RWPE2 (cell line): ENCODE results near the gene OARD1.

Experiments
- ATAC-seq: fragments of 200-7000 bp; cut with Tn5 transposase; 3 replicates; pipeline ENCODE4 v1.9.1; 2021; ENCODE audit warnings: low read depth
- DNase-seq: peaks from one replicate; pipeline ENCODE4 v3.0.0-alpha.2; 2020; ENCODE audit warnings: low spot score
- H3K27ac ChIP-seq: fragments of 450-650 bp; 2 replicates; pipeline ENCODE4 v1.5.1; 2017; ENCODE audit warnings: mild to moderate bottlenecking; ENCODE audit not compliant: poor library complexity, severe bottlenecking
- H3K27me3 ChIP-seq: fragments of 250-450 bp; sonication (Bioruptor Pico); 2 replicates; pipeline ENCODE4 v1.5.1; 2021; ENCODE audit warnings: mild to moderate bottlenecking, moderate library complexity; ENCODE audit not compliant: insufficient read depth, poor library complexity, severe bottlenecking
- H3K36me3 ChIP-seq: fragments of 250-450 bp; sonication (Bioruptor Pico); 2 replicates; pipeline ENCODE4 v1.5.1; 2020; ENCODE audit warnings: low read depth, mild to moderate bottlenecking, moderate library complexity
- H3K4me1 ChIP-seq: fragments of 250-450 bp; sonication (Bioruptor Pico); 2 replicates; pipeline ENCODE4 v1.5.1; 2021; ENCODE audit warnings: mild to moderate bottlenecking, moderate library complexity; ENCODE audit not compliant: insufficient read depth, poor library complexity, severe bottlenecking
- H3K4me3 ChIP-seq: fragments of 250-450 bp; sonication (Bioruptor Pico); 2 replicates; pipeline ENCODE4 v1.5.1; 2021; ENCODE audit warnings: mild to moderate bottlenecking, moderate library complexity; ENCODE audit not compliant: severe bottlenecking
- H3K9me3 ChIP-seq: fragments of 250-450 bp; sonication (Bioruptor Pico); 2 replicates; pipeline ENCODE4 v1.5.1; 2021; ENCODE audit warnings: mild to moderate bottlenecking, moderate library complexity; ENCODE audit not compliant: severe bottlenecking
- TF ChIP-seq, protein P1 (sequence below): fragments of 450-650 bp; IDR thresholded peaks from one replicate; pipeline ENCODE4 v1.5.1; 2017; ENCODE audit warnings: mild to moderate bottlenecking, moderate library complexity; ENCODE audit not compliant: poor library complexity, severe bottlenecking

Gene OARD1

DNA sequence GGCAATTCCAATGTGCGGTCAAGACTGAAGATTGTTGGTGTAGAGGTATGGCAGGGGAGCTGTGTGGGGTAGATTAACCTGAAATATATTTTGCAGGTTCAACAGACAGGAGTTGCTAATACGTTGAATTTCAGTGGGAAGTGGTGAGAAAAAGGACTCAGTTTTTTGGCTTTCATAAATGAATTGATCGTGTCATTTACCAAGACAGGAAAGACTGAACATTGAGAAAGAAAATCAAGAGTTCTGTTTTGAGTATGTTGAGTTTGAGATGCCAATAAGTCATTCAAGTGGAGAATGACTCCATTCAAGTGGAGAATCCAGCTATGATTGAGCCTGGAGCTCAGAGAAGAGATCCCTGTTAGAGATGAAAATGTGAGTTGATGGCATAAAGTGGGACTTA is 31.7 kb upstream of the OARD1 start:
- no peaks in the 10 kb centered on the region for H3K4me1 ChIP-seq
- no peaks in the 10 kb centered on the region for H3K9me3 ChIP-seq
- H3K36me3 ChIP-seq = peaks cover 14% of the 10 kb centered on the region

DNA sequence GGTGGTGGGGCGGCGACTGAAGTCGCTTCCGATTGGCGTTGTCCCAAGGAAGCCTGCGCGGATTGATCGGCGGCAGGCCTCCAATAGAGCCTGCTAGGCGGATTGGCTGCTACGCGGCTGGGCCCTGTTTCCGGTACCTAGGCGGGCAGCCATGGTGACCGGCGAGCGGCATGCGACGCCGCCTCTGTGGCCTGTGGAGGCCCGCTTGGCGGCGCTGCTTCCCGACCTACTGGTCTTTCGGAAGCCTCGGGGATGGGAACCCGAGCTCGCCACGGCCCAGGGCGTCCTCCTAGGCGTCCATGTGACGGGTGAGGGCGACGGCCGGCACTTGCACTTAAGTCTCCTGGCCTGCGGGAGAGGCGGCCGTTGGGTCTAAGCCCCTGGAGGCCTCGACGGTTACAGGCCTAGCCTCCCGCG is 28.7 kb upstream of the OARD1 start:
- peaks cover 4% of the 10 kb centered on the region for H3K4me1 ChIP-seq
- no peak overlapping the region for H3K27ac ChIP-seq
- H3K9me3 ChIP-seq = no peaks in the 10 kb centered on the region
- no peak overlapping the region for H3K4me3 ChIP-seq
- TF ChIP-seq, protein P1, sequence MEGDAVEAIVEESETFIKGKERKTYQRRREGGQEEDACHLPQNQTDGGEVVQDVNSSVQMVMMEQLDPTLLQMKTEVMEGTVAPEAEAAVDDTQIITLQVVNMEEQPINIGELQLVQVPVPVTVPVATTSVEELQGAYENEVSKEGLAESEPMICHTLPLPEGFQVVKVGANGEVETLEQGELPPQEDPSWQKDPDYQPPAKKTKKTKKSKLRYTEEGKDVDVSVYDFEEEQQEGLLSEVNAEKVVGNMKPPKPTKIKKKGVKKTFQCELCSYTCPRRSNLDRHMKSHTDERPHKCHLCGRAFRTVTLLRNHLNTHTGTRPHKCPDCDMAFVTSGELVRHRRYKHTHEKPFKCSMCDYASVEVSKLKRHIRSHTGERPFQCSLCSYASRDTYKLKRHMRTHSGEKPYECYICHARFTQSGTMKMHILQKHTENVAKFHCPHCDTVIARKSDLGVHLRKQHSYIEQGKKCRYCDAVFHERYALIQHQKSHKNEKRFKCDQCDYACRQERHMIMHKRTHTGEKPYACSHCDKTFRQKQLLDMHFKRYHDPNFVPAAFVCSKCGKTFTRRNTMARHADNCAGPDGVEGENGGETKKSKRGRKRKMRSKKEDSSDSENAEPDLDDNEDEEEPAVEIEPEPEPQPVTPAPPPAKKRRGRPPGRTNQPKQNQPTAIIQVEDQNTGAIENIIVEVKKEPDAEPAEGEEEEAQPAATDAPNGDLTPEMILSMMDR = no peak
- no peaks in the 10 kb centered on the region for H3K27me3 ChIP-seq
- ATAC-seq (no peak), DNase-seq (peak; percentile 39)
- H3K36me3 ChIP-seq = peaks cover 44% of the 10 kb centered on the region

More for the DNA sequence above, 31.7 kb upstream of the OARD1 start:
- ATAC-seq (no peak), DNase-seq (no peak)
- no peaks in the 10 kb centered on the region for H3K27me3 ChIP-seq
- no peak overlapping the region for H3K4me3 ChIP-seq
- no peak overlapping the region for H3K27ac ChIP-seq
- TF ChIP-seq, protein P1 = no peak

DNA sequence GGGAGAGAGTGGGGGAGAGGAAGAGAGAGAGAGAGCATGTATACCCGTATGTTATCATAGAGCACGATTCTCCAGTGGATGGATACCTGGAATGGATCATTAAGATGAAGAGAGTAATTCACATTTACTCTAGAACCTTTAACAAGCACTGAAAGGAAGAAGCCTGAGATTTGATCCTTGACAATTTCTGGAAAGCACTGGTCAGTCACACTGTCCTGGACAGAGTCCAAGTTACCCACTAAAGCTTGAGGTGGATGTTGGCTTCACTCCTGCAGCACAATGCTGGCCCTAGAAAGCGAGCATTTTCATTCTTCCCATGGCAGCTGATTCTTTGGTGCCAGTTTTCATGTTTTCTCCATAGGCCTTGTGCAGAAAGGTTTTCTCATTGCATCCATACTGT is 26.2 kb upstream of the OARD1 start:
- H3K36me3 ChIP-seq = peaks cover 69% of the 10 kb centered on the region
- TF ChIP-seq, protein P1 = no peak
- H3K27ac ChIP-seq = peak overlapping the region; percentile 38
- no peaks in the 10 kb centered on the region for H3K9me3 ChIP-seq
- H3K27me3 ChIP-seq = no peaks in the 10 kb centered on the region
- H3K4me1 ChIP-seq = peaks cover 4% of the 10 kb centered on the region
- DNase-seq (no peak), ATAC-seq (no peak)
- H3K4me3 ChIP-seq = no peak overlapping the region

DNA sequence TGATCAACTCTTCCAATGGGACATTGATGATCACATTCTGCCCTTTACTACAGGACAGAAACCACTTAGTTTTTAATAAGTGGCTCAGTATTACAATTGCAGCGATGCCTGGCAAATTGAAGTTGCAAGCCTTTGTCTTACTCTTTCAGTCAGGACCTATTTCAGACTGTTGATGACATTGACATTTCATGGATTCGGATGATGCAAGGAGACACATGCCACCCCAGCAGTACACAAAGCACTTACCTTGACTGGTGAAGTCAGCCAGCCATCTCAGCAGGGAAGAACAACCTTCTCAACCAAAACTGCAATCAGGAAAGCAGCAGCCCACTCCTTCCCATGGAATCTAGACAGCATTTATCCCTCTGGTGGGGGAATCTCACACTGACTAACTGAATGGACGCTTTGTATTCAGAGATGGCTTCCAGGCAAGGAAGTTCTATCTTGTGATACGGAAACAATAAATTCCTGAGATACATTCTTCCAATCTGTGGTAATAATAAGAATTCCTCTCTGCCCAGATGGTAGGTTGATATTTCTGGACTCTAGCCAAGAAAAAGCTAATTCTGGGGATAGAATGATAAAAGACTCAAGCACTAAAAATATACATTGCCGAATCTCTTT is 25.4 kb upstream of the OARD1 start:
- Histone ChIP-seq H3K27ac (peak overlapping the region; percentile 38), H3K9me3 (no peaks in the 10 kb centered on the region), H3K36me3 (peaks cover 77% of the 10 kb centered on the region), H3K27me3 (no peaks in the 10 kb centered on the region), H3K4me1 (peaks cover 4% of the 10 kb centered on the region), H3K4me3 (no peak overlapping the region)
- TF ChIP-seq, protein P1 = no peak
- ATAC-seq (peak; percentile 41; the same call in 1 of the 3 replicates), DNase-seq (no peak)

DNA sequence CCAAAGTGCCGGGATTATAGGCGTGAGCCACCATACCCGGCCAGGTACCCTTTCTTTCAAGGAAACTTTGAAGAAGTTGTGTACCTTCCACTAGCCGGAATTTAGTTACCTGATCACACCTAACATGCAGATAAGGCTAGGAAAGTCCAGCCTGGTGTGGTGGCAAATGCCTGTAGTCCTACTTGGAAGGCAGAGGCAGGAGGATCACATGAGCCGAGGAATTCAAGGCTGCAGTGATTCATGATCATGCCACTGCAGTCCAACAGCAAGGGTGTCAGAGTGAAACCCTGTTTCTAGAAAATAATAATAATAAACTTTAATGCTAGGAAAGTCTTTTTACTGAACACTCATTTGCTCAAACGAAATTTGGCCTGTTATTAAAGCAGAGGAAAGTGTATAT is 21.6 kb upstream of the OARD1 start:
- H3K36me3 ChIP-seq = peaks cover 100% of the 10 kb centered on the region
- no peak for DNase-seq
- TF ChIP-seq, protein P1 = no peak

More for the DNA sequence above, 21.6 kb upstream of the OARD1 start:
- Histone ChIP-seq H3K27me3 (no peaks in the 10 kb centered on the region), H3K4me3 (no peak overlapping the region), H3K27ac (no peak overlapping the region), H3K4me1 (peaks cover 4% of the 10 kb centered on the region), H3K9me3 (no peaks in the 10 kb centered on the region)
- no peak for ATAC-seq
